Breast epithelium (tissue), 4 donors: ENCODE measurements around the gene JTB. TPM values are rescaled to one million over a fixed set of nuclear protein-coding genes. Genes with fewer than 3 reads are reported as not detected.

Experiments
- DNase-seq, 2 donors: peaks; one replicate each; pipeline ENCODE4 v3.0.0-alpha.2; 2019; ENCODE audit warnings: low spot score in 2 of 2
- H3K27ac ChIP-seq, 2 donors: fragments of 200-600 bp; sonication (generic) in 1 of 2; one replicate each; pipeline ENCODE4 v1.5.1; 2016 to 2019; ENCODE audit warnings: mild to moderate bottlenecking in 1 of 2
- H3K27me3 ChIP-seq, 2 donors: fragments of 200-600 bp; sonication (generic) in 1 of 2; one replicate each; pipeline versions ENCODE4 v1.5.1 to v1.6.0; 2017 to 2019; ENCODE audit warnings: control low read depth in 1 of 2, mild to moderate bottlenecking in 1 of 2
- H3K36me3 ChIP-seq: fragments of 200-600 bp; one replicate; pipeline ENCODE4 v1.5.1; 2019
- H3K4me1 ChIP-seq, 2 donors: fragments of 200-600 bp; sonication (generic); one replicate each; pipeline ENCODE4 v1.5.1; 2016 to 2019; ENCODE audit warnings: control low read depth in 1 of 2
- H3K4me3 ChIP-seq, 3 donors: fragments of 200-600 bp; sonication (generic); 1 replicate in 2 of 3; 2 replicates in 1 of 3; pipeline ENCODE4 v1.5.1; 2016 to 2019; ENCODE audit warnings: mild to moderate bottlenecking in 3 of 3, moderate library complexity in 2 of 3
- H3K9me3 ChIP-seq, 2 donors: fragments of 200-600 bp; sonication (generic) in 1 of 2; one replicate each; pipeline ENCODE4 v1.5.1; 2016 to 2019; ENCODE audit warnings: control low read depth in 1 of 2
- CTCF ChIP-seq, 3 donors: fragments of 450-650 bp; IDR thresholded peaks; one replicate each; pipeline ENCODE4 v1.5.1; 2016 to 2017; ENCODE audit warnings: antibody characterized with exemption in 3 of 3, mild to moderate bottlenecking in 3 of 3, moderate library complexity in 3 of 3
- POLR2A ChIP-seq: fragments of 450-650 bp; IDR thresholded peaks from one replicate; pipeline ENCODE4 v1.6.1; 2016; ENCODE audit warnings: antibody characterized with exemption, mild to moderate bottlenecking, moderate library complexity
- POLR2AphosphoS5 ChIP-seq, 3 donors: sonication (generic); formaldehyde crosslinking; IDR thresholded peaks; one replicate each; pipeline ENCODE4 v1.6.1; 2017; ENCODE audit warnings: antibody characterized with exemption in 3 of 3
- intact Hi-C: fragments of 100-400 bp; cut with DNase I; formaldehyde crosslinking; loops from one replicate; pipeline ENCODE4 v1.15.1; 2023; ENCODE audit warnings: low total_unique reads
- total RNA-seq, 3 donors: library from RNA; depleted of rRNA; stranded (reverse); fragments of >200 nt; gene quantifications; one replicate each; pipeline ENCODE4 v1.1.0, GENCODE V29; 2016

Gene JTB
- total RNA-seq, 3 donors from 2014 or later: 237 to 315 (median 268) TPM

GRCh38 chr1:153945795-153946621, 31.5 kb downstream of the JTB start:
- Histone ChIP-seq H3K27ac (peak overlapping the region; percentile 95 to 98), H3K9me3 (no peaks in the 10 kb centered on the region), H3K36me3 (no peaks in the 10 kb centered on the region), H3K27me3 (no peaks in the 10 kb centered on the region), H3K4me1 (no peaks in the 10 kb centered on the region), H3K4me3 (peak overlapping the region; percentile 92 to 95 (median 94))
- TF ChIP-seq POLR2A (no peak), POLR2AphosphoS5 (IDR thresholded peaks at IDR 0.05) (peak; percentile 52 to 82 (median 78))
- DNase-seq: peak; percentile 71 to 76
- intact Hi-C loops: no loop called here

- DNase-seq: no peak
- H3K27me3 ChIP-seq: no peaks in the 10 kb centered on the region
- peak overlapping the region; percentile 95 to 98 for H3K27ac ChIP-seq
- no peaks in the 10 kb centered on the region for H3K9me3 ChIP-seq
- intact Hi-C loops: no loop called here
- peak overlapping the region; percentile 92 to 95 (median 94) for H3K4me3 ChIP-seq
- TF ChIP-seq CTCF (IDR thresholded peaks at IDR 0.05) (no peak), POLR2AphosphoS5 (IDR thresholded peaks at IDR 0.05) (no peak), POLR2A (no peak)
- no peaks in the 10 kb centered on the region for H3K36me3 ChIP-seq
- H3K4me1 ChIP-seq: no peaks in the 10 kb centered on the region
Measured at GRCh38 chr1:153945131-153945794, 32.2 kb downstream of the JTB start.

GRCh38 chr1:153944827-153945117, 32.7 kb downstream of the JTB start:
- no peaks in the 10 kb centered on the region for H3K36me3 ChIP-seq
- no peak for DNase-seq
- H3K27me3 ChIP-seq: no peaks in the 10 kb centered on the region
- no peak for TF ChIP-seq POLR2AphosphoS5 (IDR thresholded peaks at IDR 0.05)
- no peak for TF ChIP-seq CTCF (IDR thresholded peaks at IDR 0.05)
- TF ChIP-seq POLR2A: no peak
- H3K27ac ChIP-seq: peak overlapping the region; percentile 95 to 98
- no peaks in the 10 kb centered on the region for H3K4me1 ChIP-seq
- H3K4me3 ChIP-seq: peak overlapping the region; percentile 92 to 95 (median 94)
- intact Hi-C loops: no loop called here
- H3K9me3 ChIP-seq: no peaks in the 10 kb centered on the region

GRCh38 chr1:153944005-153944826, 33.3 kb downstream of the JTB start:
- peak overlapping the region; percentile 95 to 98 for H3K27ac ChIP-seq
- intact Hi-C loops: no loop called here
- H3K4me3 ChIP-seq: peak overlapping the region; percentile 92 to 95 (median 94)
- DNase-seq: no peak
- no peaks in the 10 kb centered on the region for H3K36me3 ChIP-seq
- H3K4me1 ChIP-seq: no peaks in the 10 kb centered on the region
- no peaks in the 10 kb centered on the region for H3K27me3 ChIP-seq
- TF ChIP-seq POLR2A (no peak), CTCF (IDR thresholded peaks at IDR 0.05) (no peak), POLR2AphosphoS5 (IDR thresholded peaks at IDR 0.05) (no peak)
- no peaks in the 10 kb centered on the region for H3K9me3 ChIP-seq

GRCh38 chr1:153942766-153943549, 34.5 kb downstream of the JTB start:
- DNase-seq: no peak
- Histone ChIP-seq H3K4me1 (no peaks in the 10 kb centered on the region), H3K27ac (no peak overlapping the region), H3K9me3 (no peaks in the 10 kb centered on the region), H3K36me3 (no peaks in the 10 kb centered on the region), H3K4me3 (no peak overlapping the region), H3K27me3 (no peaks in the 10 kb centered on the region)
- TF ChIP-seq CTCF (IDR thresholded peaks at IDR 0.05) (no peak), POLR2AphosphoS5 (IDR thresholded peaks at IDR 0.05) (no peak), POLR2A (no peak)
- intact Hi-C loops: no loop called here
